H1 (cell line): ENCODE data around the gene SPEF2. TPM values are rescaled to one million over a fixed set of nuclear protein-coding genes. Genes with fewer than 3 reads are reported as not detected.

Experiments
- CTCF ChIA-PET: fragments of 300-600 bp; sonication (Branson Sonifier 250); formaldehyde crosslinking; loops from one replicate; lab custom pipeline; 2021; ENCODE audit not compliant: partially characterized antibody; lab: Charles Lee
- POLR2A ChIA-PET: fragments of 300-600 bp; sonication (Branson Sonifier 250); formaldehyde crosslinking; loops from one replicate; lab custom pipeline; 2021; ENCODE audit warnings: inconsistent platforms; ENCODE audit not compliant: partially characterized antibody; lab: Charles Lee
- DNase-seq, 2 experiments: peaks; one replicate each; pipeline versions ENCODE4 v3.0.0 to v3.0.0-alpha.2; 2010 to 2022; ENCODE audit warnings: low spot score in 2 of 2, low read depth in 1 of 2, mixed read lengths in 1 of 2
- FAIRE-seq: peaks from 2 replicates; lab custom pipeline; 2011; peaks lifted over from hg19 to GRCh38; lab: Jason Lieb, UNC
- H2AFZ ChIP-seq: 2 replicates; pipeline ENCODE4 v1.8.1; 2012; ENCODE audit warnings: low read length, inconsistent platforms
- H2AK5ac ChIP-seq: 2 replicates; pipeline ENCODE4 v1.6.1; 2013; ENCODE audit warnings: low read depth, low read length
- H2BK120ac ChIP-seq: replicated peaks from 2 replicates; pipeline ENCODE3; 2013; ENCODE audit warnings: low read depth, low read length, inconsistent platforms
- H2BK12ac ChIP-seq: 2 replicates; pipeline ENCODE4 v1.6.1; 2013; ENCODE audit warnings: low read depth, low read length
- H2BK15ac ChIP-seq: 2 replicates; pipeline ENCODE4 v1.6.1; 2013; ENCODE audit warnings: low read length
- H2BK20ac ChIP-seq: 2 replicates; pipeline ENCODE4 v1.6.1; 2013; ENCODE audit warnings: low read length
- H2BK5ac ChIP-seq: 2 replicates; pipeline ENCODE4 v1.6.1; 2013; ENCODE audit warnings: low read depth, low read length
- H3K14ac ChIP-seq: 2 replicates; pipeline ENCODE4 v1.6.1; 2013; ENCODE audit warnings: inconsistent platforms; ENCODE audit not compliant: insufficient read length
- H3K18ac ChIP-seq: 2 replicates; pipeline ENCODE4 v1.6.1; 2013; ENCODE audit warnings: low read length; ENCODE audit errors: extremely low read depth
- H3K23ac ChIP-seq: 2 replicates; pipeline ENCODE4 v1.6.1; 2013; ENCODE audit warnings: inconsistent platforms; ENCODE audit not compliant: insufficient read length
- H3K23me2 ChIP-seq: 2 replicates; pipeline ENCODE4 v1.6.1; 2013; ENCODE audit warnings: low read depth, low read length
- H3K27ac ChIP-seq: 2 replicates; pipeline ENCODE4 v1.6.1; 2011; ENCODE audit warnings: low read depth, low read length, inconsistent platforms
- H3K27me3 ChIP-seq, 4 experiments: replicated peaks in 1 of 4; 1 replicate in 1 of 4; 2 replicates in 3 of 4; pipeline versions ENCODE4 v1.6.1 to v1.8.1; 2011 to 2013; ENCODE audit warnings: low read length in 3 of 4, mild to moderate bottlenecking in 3 of 4, inconsistent platforms in 2 of 4, mixed read lengths in 2 of 4, moderate library complexity in 1 of 4; ENCODE audit not compliant: control insufficient read depth in 3 of 4, insufficient read depth in 3 of 4; ENCODE audit errors: extremely low read depth in 1 of 4
- H3K36me3 ChIP-seq, 4 experiments: 2 replicates each; pipeline versions ENCODE4 v1.6.1 to v1.8.1; 2011 to 2013; ENCODE audit warnings: mild to moderate bottlenecking in 4 of 4, low read length in 3 of 4, moderate library complexity in 2 of 4, control low read depth in 1 of 4, inconsistent platforms in 1 of 4; ENCODE audit not compliant: insufficient read depth in 4 of 4, control insufficient read depth in 2 of 4
- H3K4ac ChIP-seq: replicated peaks from 2 replicates; pipeline ENCODE3; 2013; ENCODE audit warnings: low read length, low read depth, mixed read lengths, inconsistent platforms; ENCODE audit not compliant: insufficient read length
- H3K4me1 ChIP-seq, 4 experiments: replicated peaks in 1 of 4; 1 replicate in 1 of 4; 2 replicates in 3 of 4; pipeline versions ENCODE4 v1.6.1 to v1.8.1; 2011 to 2013; ENCODE audit warnings: low read length in 3 of 4, inconsistent platforms in 2 of 4, mixed read lengths in 1 of 4; ENCODE audit not compliant: insufficient read depth in 4 of 4, control insufficient read depth in 3 of 4
- H3K4me2 ChIP-seq, 2 experiments: 2 replicates each; pipeline versions ENCODE4 v1.6.1 to v1.8.1; 2011 to 2013; ENCODE audit warnings: low read depth in 2 of 2, low read length in 2 of 2, control low read depth in 1 of 2, inconsistent platforms in 1 of 2, mild to moderate bottlenecking in 1 of 2; ENCODE audit not compliant: insufficient read depth in 1 of 2
- H3K4me3 ChIP-seq, 4 experiments: fragments of 200-600, 300-600 bp in 1 of 4; sonication (generic), shearing (Covaris generic), sonication (Bioruptor Twin) in 1 of 4; 2 replicates each; pipeline versions ENCODE4 v1.5.1 to v1.8.1; 2011 to 2016; ENCODE audit warnings: low read length in 4 of 4, low read depth in 3 of 4, control low read depth in 2 of 4, inconsistent platforms in 2 of 4, mild to moderate bottlenecking in 2 of 4, mixed read lengths in 1 of 4, moderate library complexity in 1 of 4; ENCODE audit not compliant: insufficient read depth in 2 of 4; ENCODE audit errors: extremely low read depth in 1 of 4
- H3K56ac ChIP-seq: replicated peaks from 2 replicates; pipeline ENCODE3; 2013; ENCODE audit warnings: low read depth, mild to moderate bottlenecking, mixed read lengths, low read length, inconsistent platforms; ENCODE audit not compliant: insufficient read length
- H3K79me1 ChIP-seq: 2 replicates; pipeline ENCODE4 v1.6.1; 2013; ENCODE audit warnings: low read depth, low read length, control low read depth
- H3K79me2 ChIP-seq, 2 experiments: 2 replicates each; pipeline versions ENCODE4 v1.6.1 to v1.8.1; 2012 to 2013; ENCODE audit warnings: low read length in 2 of 2, mild to moderate bottlenecking in 2 of 2, inconsistent platforms in 1 of 2; ENCODE audit not compliant: insufficient read depth in 2 of 2, control insufficient read depth in 1 of 2
- H3K9ac ChIP-seq, 4 experiments: replicated peaks in 1 of 4; 1 replicate in 1 of 4; 2 replicates in 3 of 4; pipeline versions ENCODE4 v1.6.1 to v1.8.1; 2011 to 2013; ENCODE audit warnings: low read depth in 3 of 4, low read length in 3 of 4, control low read depth in 2 of 4, mild to moderate bottlenecking in 2 of 4, moderate library complexity in 2 of 4, inconsistent platforms in 1 of 4; ENCODE audit errors: extremely low read depth in 1 of 4
- H3K9me3 ChIP-seq, 2 experiments: 2 replicates each; pipeline versions ENCODE4 v1.6.1 to v1.8.1; 2012 to 2013; ENCODE audit warnings: mild to moderate bottlenecking in 2 of 2, moderate library complexity in 2 of 2, control low read depth in 1 of 2, inconsistent platforms in 1 of 2, low read depth in 1 of 2, low read length in 1 of 2, mixed read lengths in 1 of 2; ENCODE audit not compliant: insufficient read depth in 2 of 2
- H4K20me1 ChIP-seq, 2 experiments: replicated peaks in 1 of 2; 2 replicates each; pipeline versions ENCODE3 to v1.8.1; 2011 to 2013; ENCODE audit warnings: inconsistent platforms in 2 of 2, low read length in 2 of 2, mild to moderate bottlenecking in 1 of 2; ENCODE audit not compliant: insufficient read depth in 2 of 2, control insufficient read depth in 1 of 2
- H4K5ac ChIP-seq: 2 replicates; pipeline ENCODE4 v1.6.1; 2013; ENCODE audit warnings: low read length, low read depth, mixed read lengths, inconsistent platforms; ENCODE audit not compliant: insufficient read length
- H4K8ac ChIP-seq: 2 replicates; pipeline ENCODE4 v1.8.0; 2013; ENCODE audit warnings: mild to moderate bottlenecking, moderate library complexity, low read length, inconsistent platforms; ENCODE audit not compliant: insufficient read depth; ENCODE audit errors: extremely low read depth
- H4K91ac ChIP-seq: replicated peaks from 2 replicates; pipeline ENCODE3; 2013; ENCODE audit warnings: low read length, mixed read lengths, inconsistent platforms; ENCODE audit not compliant: insufficient read length
- CTCF ChIP-seq, 3 experiments: IDR thresholded peaks; 1 replicate in 2 of 3; 2 replicates in 1 of 3; pipeline versions ENCODE4 v1.5.1 to v1.6.1; 2011; ENCODE audit warnings: low read length in 3 of 3, mild to moderate bottlenecking in 3 of 3, inconsistent platforms in 2 of 3, low read depth in 1 of 3, moderate library complexity in 1 of 3; ENCODE audit not compliant: insufficient read depth in 1 of 3; ENCODE audit errors: control extremely low read depth in 1 of 3
- E2F6 ChIP-seq: IDR thresholded peaks from 2 replicates; pipeline ENCODE4 v1.6.1; 2012; ENCODE audit warnings: inconsistent platforms
- WGBS, 2 experiments: shearing (Covaris generic) in 1 of 2; methylation state at CpG; one replicate each; pipeline versions ENCODE4 v1.1.6 to v1.1.7; 2013 to 2015; ENCODE audit warnings: low lambda C conversion rate in 2 of 2, mixed read lengths in 2 of 2, inconsistent platforms in 1 of 2, low coverage in 1 of 2, missing lambda C conversion rate in 1 of 2; ENCODE audit not compliant: insufficient replicate concordance in 2 of 2, insufficient coverage in 1 of 2, insufficient read length in 1 of 2; ENCODE audit errors: extremely low coverage in 1 of 2, missing lambda C conversion rate in 1 of 2; 5-methylcytosine and 5-hydroxymethylcytosine counted together
- polyA plus RNA-seq, 7 experiments: library from polyadenylated mRNA; depleted of rRNA in 3 of 7; stranded (reverse) in 5 of 7; unstranded in 2 of 7; fragments of >200 nt in 5 of 7; fragments of 200-250 nt in 2 of 7; gene quantifications; 1 replicate in 5 of 7; 2 replicates in 1 of 7; 4 replicates in 1 of 7; pipeline versions ENCODE4 v1.2.1 to v1.2.3, GENCODE V29; 2011 to 2013; ENCODE audit warnings: missing spikeins in 2 of 7, mixed read lengths in 2 of 7
- total RNA-seq: library from RNA; stranded (reverse); fragmentation: NEBNext Ultra II Directional; extraction: Animal tissue kit (Norgen Biotek cat#: 25700); gene quantifications from 2 replicates; pipeline ENCODE4 v1.2.1, GENCODE V29; 2021

SPEF2 gene
- total and polyA plus RNA-seq, 2 of the 8 experiments (the other 6 are each of a cell fraction or from before 2014, with no cell fraction given), result 0.14 to 0.73 TPM

GRCh38 chr5:35647128-35647527 lies 29.5 kb downstream of the SPEF2 start:
- H3K23me2 ChIP-seq, result no peaks in the 10 kb centered on the region; the same call in 1 of the 2 replicates
- no peak overlapping the region for H4K91ac ChIP-seq
- H3K9me3 ChIP-seq, result no peaks in the 10 kb centered on the region
- no peak overlapping the region for H3K56ac ChIP-seq
- no peak overlapping the region for H2BK15ac ChIP-seq
- no peak overlapping the region for H3K14ac ChIP-seq
- H3K4ac ChIP-seq, result no peak overlapping the region
- DNase-seq, result no peak
- FAIRE-seq, result no peak
- no peak overlapping the region for H2BK20ac ChIP-seq
- no peak overlapping the region for H4K8ac ChIP-seq
- TF ChIP-seq CTCF (IDR thresholded peaks at IDR 0.05; ENCODE audit: control extremely low read depth in 1 of 3, insufficient read depth in 1 of 3, low read depth in 1 of 3, low read length in 3 of 3), result no peak
- TF ChIP-seq E2F6, result no peak
- no peaks in the 10 kb centered on the region for H3K79me1 ChIP-seq
- peaks cover 0 to 2% (median 0%) of the 10 kb centered on the region in 4 experiments; a peak in 1 of 7 replicates for H3K27me3 ChIP-seq
- no peaks in the 10 kb centered on the region for H4K20me1 ChIP-seq
- no peak overlapping the region for H3K27ac ChIP-seq
- H3K79me2 ChIP-seq, result no peaks in the 10 kb centered on the region
- no peak overlapping the region for H3K4me3 ChIP-seq
- H3K4me2 ChIP-seq, result no peak overlapping the region
- H2BK120ac ChIP-seq, result no peak overlapping the region
- ChIA-PET POLR2A (no interaction called here), CTCF (no interaction called here)
- H3K36me3 ChIP-seq, result no peaks in the 10 kb centered on the region
- H2BK5ac ChIP-seq, result no peak overlapping the region
- no peak overlapping the region for H3K9ac ChIP-seq
- no peak overlapping the region for H4K5ac ChIP-seq
- 85% methylated on average over 1 of the region's 1 CpG; no CpG with 5 or more reads in 1 of the 2 experiments for WGBS, 2 experiments
- H3K18ac ChIP-seq, result no peak overlapping the region
- no peak overlapping the region for H2BK12ac ChIP-seq
- no peak overlapping the region for H2AK5ac ChIP-seq
- H3K4me1 ChIP-seq, result no peaks in the 10 kb centered on the region
- no peak overlapping the region for H3K23ac ChIP-seq
- no peak overlapping the region for H2AFZ ChIP-seq
